Activated naive CD4-positive, alpha-beta T cell treated with anti-CD3 and anti-CD28 coated beads, Interleukin-2, amount 50 U/mL, for 16 hours (primary cell): ENCODE measurements around the gene FBLN2.

ENCODE experiments used
- DNase-seq: peaks from one replicate; pipeline ENCODE4 v3.0.0-alpha.2; 2020

Gene FBLN2

DNA sequence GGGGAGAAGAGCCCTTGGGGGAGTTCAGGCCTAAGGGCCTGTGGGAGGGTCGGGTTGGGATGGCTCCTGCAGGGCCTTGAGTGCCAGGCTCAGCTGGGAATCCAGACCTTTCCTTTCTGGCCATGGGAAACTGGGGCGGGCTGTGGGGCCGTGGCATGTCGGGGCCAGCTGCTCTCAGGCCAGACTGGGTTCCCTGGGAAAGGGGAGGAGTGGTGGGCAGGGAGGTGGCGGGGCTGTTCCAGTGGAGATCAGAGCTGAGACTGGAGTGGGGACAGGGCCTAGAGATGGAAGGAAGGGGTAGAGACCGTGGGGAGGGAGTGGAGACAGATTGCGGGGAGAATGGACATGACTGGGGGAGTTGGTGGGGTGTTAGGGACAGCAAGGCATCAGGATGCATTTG lies 20.3 kb downstream of the FBLN2 start:
- no peak for DNase-seq

DNA sequence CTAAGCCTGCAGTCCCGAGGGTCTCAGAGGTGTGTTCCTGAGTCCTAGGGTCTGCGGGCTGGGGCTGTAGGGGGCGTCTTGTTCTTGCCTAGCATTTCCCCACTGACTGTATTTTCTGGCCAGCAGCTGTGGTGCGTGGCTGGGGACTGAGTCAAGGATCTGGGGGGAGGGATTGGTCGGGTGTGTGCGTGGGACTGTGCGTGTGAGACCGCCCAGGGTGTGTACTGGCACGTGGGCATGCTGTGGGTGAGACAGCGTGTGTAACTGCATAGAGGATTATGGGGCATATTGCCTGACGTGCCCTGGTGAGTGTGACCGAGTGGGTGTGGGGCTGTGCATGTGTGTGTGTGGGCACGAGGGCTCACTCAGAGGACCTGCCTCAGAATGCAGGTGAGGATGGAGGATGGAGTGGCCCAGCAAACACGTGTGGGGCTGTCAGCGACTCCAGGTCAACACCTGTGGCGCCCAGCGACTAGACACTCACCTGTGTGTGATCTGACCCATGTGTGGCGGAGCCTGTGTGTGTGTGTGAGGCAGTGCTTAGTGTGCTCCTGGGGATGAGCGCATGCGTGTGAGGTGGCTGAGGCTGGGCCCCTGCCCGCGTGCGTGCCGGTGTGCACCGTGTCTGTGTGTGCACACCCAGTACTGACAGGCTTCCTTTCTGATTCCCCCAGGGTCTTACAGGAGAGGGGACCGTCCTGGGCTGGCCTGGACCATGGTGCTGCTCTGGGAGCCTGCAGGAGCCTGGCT lies 20.9 kb downstream of the FBLN2 start:
- no peak for DNase-seq

DNA sequence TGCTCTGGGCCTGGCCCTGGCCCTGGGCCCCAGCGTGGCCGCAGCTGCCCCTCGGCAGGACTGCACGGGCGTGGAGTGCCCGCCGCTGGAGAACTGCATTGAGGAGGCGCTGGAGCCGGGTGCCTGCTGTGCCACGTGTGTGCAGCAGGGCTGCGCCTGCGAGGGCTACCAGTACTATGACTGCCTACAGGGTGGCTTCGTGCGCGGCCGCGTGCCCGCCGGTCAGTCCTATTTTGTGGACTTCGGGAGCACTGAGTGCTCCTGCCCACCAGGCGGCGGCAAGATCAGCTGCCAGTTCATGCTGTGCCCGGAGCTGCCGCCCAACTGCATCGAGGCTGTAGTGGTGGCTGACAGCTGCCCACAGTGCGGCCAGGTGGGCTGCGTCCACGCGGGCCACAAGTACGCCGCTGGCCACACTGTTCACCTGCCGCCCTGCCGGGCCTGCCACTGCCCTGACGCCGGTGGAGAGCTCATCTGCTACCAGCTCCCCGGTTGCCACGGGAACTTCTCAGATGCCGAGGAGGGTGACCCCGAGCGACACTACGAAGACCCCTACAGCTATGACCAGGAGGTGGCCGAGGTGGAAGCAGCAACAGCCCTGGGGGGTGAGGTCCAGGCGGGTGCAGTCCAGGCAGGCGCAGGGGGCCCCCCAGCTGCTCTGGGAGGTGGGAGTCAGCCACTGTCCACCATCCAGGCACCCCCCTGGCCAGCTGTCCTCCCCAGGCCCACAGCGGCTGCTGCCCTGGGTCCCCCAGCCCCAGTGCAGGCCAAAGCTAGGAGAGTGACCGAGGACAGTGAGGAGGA lies 21.7 kb downstream of the FBLN2 start:
- DNase-seq: no peak

DNA sequence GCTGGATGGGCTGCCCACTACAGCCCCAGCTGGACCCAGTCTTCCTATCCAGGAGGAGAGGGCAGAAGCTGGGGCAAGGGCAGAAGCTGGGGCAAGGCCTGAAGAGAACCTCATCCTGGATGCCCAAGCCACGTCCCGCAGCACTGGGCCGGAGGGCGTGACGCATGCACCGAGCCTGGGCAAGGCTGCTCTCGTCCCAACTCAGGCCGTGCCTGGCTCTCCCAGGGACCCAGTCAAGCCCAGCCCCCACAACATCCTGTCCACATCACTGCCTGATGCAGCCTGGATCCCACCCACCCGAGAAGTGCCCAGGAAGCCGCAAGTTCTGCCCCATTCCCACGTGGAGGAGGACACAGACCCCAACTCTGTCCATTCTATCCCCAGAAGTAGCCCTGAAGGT lies 22.3 kb downstream of the FBLN2 start:
- no peak for DNase-seq

DNA sequence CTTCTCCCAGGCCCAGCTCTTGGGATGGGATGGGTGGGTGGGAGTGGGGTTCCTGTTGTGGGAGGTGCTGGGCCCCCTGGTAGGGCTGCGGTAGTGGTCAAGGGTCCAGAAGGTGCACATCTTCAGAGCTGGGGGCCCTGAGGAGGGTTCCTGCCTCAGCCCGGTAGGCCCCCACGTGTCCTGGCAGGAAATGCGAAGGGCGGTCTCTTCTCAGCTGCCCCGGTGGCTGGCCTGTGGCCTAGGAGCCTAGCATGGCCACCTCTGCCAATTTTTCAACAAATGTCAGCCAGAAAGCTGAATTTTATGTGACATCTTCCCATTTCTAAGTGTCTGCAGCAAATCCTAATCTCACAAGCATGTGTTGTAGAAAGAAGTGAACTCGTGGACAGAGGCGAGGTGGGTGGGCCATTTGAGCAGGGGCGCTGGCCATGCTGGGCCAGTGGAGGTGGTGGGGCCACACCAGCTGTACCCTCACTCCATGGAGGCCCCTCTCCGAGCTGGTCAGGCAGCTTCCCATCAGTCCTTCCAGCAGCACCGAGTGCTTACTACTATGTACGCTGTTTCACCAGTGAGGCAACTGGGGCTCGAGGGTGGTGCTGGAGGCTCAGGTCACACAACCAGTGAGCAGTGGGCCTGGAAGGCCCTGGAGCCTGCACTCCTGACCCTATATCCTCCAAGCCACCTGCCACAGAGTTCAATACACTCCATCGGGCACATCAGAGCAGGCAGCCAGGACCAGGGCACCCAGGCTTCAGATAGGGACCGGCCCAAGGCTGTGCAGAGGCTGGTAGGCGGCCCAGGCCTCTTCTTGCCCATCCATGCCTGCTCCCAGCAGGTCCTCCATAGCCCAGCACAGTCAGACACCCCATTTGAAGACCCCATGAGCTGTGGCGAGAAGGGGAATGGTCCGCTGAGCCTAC lies 23.2 kb downstream of the FBLN2 start:
- no peak for DNase-seq

DNA sequence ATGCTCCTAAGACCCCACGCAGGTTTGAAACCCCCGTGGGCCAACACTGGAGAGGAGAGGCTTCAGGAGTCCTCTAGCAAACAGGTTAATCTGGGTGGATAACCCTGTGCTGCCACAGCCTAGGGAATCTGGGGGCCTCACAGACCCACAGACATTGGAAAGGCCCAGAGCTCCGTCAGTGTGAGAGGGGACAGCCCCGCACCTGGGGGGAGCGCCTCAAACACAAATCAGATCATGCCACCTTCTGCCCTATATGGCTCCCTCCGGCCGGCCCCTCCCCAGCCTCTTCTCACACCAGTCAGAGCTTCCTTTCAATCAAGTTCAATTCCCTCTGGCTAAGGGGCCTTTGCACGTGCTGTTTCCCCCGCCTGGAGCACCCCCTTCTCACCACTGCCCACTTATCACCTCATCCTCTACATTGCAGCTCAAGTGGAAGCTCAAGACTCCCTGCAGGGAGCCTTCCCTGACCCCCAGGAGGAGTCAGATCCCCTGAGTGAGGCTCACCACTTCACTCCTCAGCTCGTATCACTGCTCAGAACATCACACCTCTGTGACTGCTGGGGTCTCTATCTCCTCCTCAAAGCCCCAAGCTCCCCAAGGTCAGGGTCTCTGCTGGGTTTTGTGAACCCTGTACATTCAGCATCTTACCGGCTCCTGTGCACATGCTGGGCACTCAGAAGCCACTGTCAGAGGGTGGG lies 24.1 kb downstream of the FBLN2 start:
- DNase-seq: no peak

DNA sequence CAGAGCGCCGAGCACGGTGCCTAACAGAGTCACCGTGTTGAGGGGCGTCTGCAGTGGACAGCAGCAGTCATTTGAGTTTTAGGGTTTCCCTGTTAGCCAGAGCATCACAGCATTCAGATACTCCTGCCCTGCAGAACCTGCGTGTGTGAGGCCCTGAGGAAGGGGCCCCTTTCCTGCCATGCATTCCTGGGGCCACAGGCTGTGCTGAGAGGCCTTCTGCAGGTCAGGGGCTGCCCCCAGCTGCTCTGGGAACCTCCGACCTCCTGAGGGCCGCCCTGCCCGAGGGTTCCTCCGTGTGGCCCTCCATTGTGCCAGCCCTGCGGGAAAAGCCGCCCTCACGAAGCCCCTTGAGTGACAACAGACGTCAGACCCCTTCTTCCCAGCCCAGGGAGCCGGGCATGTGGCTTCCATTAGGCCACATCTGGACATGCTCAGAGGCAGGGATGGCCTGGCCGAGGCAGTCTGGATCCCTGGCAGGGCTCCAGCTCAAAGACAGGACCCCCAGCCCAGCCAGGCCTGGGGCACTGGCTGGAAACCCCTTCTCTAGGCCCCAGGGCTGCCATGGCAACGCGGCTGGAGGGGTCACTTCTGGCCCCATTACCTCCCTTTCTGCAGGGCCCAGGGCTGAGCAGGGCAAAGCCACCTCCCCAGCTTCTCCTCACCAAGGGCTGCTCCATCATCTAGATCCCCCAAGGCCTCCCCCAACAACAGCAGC lies 25.3 kb downstream of the FBLN2 start:
- DNase-seq: no peak

DNA sequence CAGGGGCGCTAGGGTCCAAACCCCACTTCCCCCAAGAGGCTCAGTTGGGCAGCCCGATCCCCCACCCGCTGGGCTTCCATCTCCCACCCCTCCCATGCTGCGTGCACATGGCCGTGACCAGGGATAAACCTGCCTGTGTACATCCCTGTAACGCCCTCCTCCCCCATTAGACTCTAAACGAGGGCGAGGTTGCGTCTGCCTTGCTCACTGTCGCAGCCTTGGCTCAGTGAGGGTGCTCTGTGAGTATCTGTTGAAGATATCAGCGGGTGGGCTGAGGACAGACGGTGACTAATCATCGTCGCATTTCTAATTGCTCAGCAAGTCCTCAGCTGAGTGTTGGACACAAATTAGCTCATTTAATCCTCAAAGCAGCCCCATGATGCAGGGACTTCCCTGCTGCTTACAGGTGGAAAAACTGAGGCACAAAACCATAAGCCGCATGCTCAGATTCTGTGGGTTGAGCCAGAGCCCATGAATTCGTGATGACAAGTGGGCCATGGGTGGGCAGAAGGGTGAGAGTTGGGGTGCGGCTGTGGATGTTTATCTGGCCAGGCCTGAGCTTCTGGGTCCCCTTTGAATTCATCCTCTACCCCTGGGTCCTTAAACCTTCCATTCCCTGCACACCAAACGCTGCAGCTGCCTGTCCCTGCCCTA lies 26.0 kb downstream of the FBLN2 start:
- no peak for DNase-seq

DNA sequence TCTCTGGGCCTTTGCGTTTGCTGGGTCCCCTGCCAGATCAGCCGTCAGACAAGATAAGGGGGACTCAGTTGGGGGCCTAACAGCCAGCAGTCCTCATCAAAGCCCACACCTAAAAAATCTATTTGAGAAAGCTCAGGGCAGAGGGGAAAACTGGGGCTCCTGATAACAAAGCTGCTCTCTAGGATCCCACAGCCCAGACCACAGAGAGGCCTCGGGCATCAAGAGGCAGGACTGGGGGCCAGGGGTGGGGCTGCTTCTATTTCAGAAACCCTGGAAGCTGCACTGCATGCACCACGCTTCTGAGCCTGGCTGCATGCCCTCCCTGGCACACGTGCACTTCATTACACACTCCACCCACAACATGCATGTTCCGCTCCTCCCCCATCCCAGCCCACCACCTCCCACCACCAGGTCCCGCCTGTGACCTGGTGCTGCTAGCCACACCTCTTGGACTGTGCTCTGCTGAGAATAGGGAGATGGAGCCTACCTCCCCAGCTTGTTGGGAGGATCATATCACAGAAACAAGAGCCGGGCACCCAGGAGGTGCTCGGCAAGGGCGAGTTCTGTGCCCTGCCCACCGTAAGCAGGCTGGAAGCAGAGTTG lies 26.6 kb downstream of the FBLN2 start:
- DNase-seq: no peak

DNA sequence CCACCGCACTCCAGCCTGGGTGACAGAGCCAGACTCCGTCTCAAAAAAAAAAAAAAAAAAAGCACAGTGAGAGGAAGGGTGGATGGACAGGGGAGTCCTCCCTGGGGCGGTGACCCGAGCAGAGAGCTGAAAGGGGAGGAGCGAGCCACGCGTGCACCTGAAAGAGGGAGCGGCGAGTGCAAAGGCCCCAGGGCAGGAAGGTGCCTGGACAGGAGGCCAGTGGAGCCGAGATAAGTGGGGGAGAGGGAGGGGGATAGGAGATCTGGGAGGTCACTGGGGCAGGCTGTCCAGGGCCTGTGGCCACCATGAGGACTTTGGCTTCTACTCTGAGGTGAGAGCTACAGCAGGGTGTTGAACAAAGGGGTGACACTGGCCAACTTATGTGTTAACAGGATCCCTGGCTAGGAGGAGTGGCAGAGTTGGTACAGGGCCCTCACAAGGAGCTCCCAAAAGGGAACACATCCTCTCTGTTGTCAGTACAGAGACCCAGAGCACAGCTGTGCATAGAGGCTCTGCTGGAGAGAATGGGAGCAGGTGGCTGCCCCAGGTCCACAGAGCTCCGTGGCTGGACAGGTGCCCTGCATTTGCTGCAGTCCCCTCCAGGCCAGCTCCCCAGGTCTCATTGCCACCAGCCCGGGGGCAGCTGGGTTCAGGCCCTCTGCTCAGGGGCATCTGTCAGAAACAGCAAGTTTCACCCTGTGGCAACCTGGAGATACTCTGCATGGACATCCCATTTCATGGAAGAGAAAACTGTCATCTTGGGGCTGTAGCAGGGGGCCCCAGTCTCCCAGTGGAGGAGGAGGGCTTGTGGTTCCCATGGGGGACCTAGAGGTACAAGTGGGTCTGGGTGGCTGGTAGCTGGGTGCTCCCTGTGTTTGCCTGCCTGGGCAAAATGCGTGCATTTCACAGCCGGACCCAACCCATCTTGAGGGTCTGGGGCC lies 28.5 kb downstream of the FBLN2 start:
- no peak for DNase-seq

DNA sequence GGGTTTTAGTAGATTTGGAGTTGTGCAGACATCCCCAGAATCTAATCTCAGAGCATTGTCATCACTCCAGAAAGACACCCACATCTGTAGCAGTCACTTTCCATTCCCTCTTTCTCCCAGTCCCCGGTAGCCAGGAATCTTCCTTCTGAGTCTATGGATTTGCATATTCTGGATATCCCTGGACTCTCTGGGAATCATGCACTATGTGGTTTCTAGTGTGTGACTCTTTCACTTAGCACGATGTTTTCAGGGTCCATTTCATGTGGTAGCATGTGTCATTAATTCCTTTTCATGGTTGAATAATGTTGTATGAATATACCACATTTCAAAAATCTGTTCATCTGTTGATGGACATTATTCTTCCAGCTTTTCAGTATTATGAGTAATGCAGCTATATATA lies 29.3 kb downstream of the FBLN2 start:
- DNase-seq: no peak

DNA sequence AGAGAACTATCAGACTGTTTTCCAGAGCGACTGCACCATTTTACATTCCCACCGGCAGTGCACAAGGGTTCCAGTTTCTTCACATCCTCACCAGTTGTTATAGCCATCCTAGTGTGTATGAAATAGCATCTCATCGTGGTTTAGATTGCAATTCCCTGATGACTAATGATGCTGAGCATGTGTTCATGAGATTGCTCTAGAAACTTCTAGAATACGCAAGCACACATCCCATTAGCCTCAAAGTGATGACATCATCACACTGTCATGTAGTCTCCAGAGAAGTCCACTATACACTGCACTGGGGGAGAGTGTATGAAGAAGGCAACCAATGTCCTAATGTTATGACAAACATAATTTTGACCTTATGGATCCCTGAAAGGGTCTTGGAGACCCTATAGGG lies 30.1 kb downstream of the FBLN2 start:
- no peak for DNase-seq

DNA sequence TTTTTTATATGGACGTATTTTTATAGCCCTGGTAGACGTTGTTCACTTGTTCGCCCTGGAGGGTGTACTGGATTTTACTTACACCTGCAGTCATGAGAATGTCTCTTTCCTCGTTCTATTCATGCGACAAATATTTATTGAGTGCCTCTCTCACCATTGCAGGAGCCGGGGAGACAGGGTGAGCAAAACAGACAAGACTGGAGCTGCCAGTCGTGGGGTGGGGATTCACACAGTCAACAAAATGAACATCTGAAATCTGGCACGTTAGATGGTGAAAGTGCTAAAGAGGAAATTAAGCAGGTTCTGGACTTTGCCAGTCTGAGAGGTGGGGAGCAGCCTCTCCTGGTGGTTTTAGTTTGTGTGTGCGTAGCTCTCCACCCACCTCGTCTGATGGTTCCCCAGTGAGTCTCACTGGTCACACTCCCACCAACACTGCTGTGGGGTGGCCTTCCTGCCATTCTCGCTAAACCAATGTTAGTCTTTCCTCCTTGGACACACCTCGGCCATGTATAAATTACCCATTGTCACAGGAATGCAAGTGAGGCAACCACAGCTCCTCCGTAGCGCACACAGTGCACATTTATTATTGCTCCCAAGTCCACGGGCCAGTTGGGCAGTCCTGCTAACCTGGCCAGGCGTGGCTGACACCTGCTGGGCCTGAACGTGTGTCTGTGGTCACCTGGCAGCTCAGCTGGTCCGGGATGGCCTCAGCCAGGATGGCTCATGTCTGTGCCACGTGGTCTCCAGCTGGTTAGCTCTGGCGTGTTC lies 31.5 kb downstream of the FBLN2 start:
- DNase-seq: no peak

DNA sequence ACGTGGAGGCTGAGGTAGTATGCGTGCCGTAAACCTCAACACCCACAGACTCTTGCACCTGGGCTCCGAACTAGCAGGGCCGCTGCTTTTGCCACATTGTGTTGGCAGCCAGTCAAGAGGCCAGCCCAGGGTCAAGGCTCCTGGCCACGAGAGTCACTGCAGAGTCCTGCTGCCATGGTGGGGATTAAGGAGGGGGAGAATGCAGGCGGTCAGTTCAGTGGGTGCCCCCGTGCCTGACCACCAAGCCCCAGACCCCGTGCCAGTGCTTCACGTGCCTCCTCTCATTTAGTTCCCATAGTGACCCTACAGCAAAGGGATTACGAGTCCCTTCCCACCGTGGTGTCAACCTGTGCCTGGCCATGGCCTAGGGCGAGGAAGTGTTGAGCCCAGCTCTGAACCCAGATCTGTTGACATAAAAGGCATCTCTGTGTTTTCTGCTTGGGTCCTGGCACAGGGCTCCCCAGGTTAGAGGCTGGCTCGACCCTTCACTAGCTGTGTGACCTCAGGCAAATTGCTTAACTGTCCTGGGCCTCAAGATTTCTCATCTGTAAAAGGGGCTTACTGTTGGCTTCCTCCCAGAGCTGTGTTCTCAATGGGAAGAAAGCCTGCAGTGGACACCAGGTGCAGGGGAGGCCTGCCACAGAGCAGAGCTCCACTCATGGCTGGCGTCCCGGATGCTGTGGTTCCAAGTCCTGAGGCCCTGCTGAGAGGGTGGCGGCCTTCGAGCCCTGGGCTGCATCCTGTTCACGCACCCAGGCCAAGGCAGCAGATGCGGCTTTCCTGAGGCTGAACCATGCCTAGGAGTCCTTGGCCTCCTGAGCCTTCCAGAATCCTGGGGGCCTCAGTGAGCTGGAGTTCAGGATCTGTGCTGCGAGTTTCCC lies 32.8 kb downstream of the FBLN2 start:
- DNase-seq: no peak

DNA sequence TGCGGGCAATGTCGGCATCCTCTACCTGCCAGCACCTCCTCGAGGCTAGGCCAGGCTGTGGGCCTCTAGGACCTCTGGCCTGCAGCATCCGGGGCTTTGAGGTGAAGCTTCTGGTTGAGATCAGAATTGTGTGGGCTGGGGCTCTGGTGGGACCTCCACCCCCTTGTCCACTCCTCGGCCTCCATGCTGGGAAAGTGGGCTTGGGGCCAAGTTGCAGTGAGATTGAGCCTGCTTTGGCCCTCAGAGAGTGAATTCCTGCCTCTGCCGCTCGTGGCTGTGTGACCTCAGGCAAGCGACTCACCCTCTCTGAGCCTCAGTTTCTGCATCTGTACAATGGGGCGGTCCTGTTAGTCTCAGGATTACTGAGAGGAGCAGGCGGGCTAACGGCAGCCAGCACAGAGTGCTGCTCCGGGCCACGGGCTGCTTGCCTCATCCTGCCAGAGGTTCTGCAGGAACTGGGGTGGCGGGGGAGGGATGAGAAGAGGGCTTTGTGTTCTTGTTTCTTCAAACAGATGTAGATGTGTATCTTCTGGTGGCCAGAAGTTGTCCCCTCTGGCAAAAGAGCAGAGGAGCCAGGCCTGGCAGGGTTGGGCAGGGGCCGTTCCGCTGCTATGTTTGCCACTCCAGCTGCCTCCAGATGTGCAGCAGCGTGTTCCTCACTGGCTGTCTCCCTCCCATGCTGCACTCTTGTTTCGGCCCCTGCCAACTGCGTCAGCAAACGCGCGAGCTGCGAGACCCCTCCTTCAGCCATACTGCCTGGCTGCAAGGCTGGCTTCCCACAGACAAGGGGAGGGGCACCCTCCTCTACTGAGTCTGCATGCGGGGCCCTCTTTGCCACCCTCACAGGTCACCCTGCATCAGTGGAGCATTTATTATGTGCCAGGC lies 33.7 kb downstream of the FBLN2 start:
- DNase-seq: no peak

DNA sequence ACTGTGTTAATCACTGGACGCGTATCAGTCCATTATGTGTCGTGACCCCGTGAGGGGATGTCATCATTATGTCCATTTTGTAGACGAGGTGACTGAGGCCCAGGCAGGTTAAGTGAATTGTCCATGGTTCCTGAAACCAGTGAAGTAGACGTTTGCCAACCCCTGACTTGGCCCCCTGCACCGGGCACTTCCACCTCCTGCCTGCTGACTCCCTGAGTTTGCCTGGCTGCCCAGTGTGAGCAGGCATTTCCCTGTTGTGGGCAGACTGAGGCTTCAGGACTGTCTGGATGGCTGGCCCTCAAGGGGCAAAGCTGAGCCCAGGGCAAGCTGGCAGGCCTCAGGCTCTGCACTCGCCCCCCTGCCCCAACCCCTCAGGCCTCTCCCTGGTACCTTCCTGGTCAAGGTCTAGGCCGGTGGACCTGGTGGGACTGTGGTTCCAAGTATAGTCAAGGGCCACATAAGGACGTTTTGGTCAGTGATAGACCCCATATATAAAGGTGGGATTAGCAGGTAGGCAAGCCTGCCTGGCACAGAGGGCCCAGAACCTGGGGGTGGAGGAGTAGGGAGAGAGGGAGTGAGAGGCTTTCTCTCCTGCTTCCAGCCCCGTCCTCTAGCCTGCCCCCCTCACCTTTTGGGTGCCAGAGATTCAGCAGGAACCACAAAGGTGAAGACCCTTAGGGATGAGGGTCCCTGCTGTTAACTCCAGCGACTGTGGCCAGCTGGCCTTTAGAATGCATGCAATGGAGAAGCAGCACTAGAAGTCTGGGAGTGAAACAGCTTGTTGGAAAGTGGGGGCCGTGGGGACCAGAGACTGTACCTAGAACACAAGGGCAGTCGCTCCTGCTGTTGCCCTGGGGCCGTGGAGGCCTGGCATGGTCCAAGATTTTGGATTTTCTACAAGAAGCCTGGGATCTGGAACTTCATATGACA lies 34.6 kb downstream of the FBLN2 start:
- DNase-seq: no peak
